ENCODE data around the gene NFE2L1. TPM values are rescaled to one million over a fixed set of nuclear protein-coding genes. Genes with fewer than 3 reads are reported as not detected.

Gene NFE2L1
- total and polyA plus RNA-seq, 2 of the 8 experiments (the other 6 are each of a cell fraction or from before 2014, with no cell fraction given) = 140 to 143 TPM

GRCh38 chr17:48052956-48053757 is 5.0 kb downstream of the NFE2L1 start (continued):
- TF ChIP-seq BCL11A (IDR thresholded peaks at IDR 0.05; ENCODE audit: low read depth in 2 of 2, low read length in 2 of 2) = no peak

All from H1 (cell line).